SK-N-SH treated with all-trans-retinoic acid at 6 μM for 48 hours (cell line): ENCODE results near the gene EXOC3.

Experiments used
- ATAC-seq: fragments of 200-7000 bp; cut with Tn5 transposase; 3 replicates; pipeline ENCODE4 v1.9.1; 2020; ENCODE audit warnings: mild to moderate bottlenecking, moderate library complexity
- ARNTL ChIP-seq: fragments of 450-650 bp; formaldehyde crosslinking; IDR thresholded peaks from 2 replicates; pipeline ENCODE4 v1.5.0; 2020; ENCODE audit warnings: low read depth, mild to moderate bottlenecking, moderate library complexity, borderline replicate concordance
- BACH2 ChIP-seq: fragments of 250-450 bp; sonication (Bioruptor Pico); IDR thresholded peaks from 2 replicates; pipeline ENCODE4 v1.9.0; 2021; ENCODE audit warnings: mild to moderate bottlenecking, borderline replicate concordance
- CREB5 ChIP-seq: fragments of 250-450 bp; sonication (Bioruptor Pico); IDR thresholded peaks from 2 replicates; pipeline ENCODE4 v1.5.1; 2020; ENCODE audit warnings: low read depth, mild to moderate bottlenecking, moderate library complexity
- CSDC2 ChIP-seq: fragments of 250-450 bp; sonication (Bioruptor Pico); IDR thresholded peaks from 2 replicates; pipeline ENCODE4 v1.5.0; 2020; ENCODE audit warnings: mild to moderate bottlenecking, moderate library complexity
- CSRNP3 ChIP-seq: fragments of 250-450 bp; sonication (Bioruptor Pico); IDR thresholded peaks from 2 replicates; pipeline ENCODE4 v1.5.1; 2021; ENCODE audit warnings: mild to moderate bottlenecking, moderate library complexity
- ESRRG ChIP-seq: fragments of 250-450 bp; sonication (Bioruptor Pico); IDR thresholded peaks from 2 replicates; pipeline ENCODE4 v1.6.1; 2021; ENCODE audit warnings: mild to moderate bottlenecking
- GLIS3 ChIP-seq: fragments of 250-450 bp; sonication (Bioruptor Pico); IDR thresholded peaks from 2 replicates; pipeline ENCODE4 v1.5.0; 2020; ENCODE audit warnings: mild to moderate bottlenecking, moderate library complexity
- ISL1 ChIP-seq: fragments of 250-450 bp; sonication (Bioruptor Pico); IDR thresholded peaks from 2 replicates; pipeline ENCODE4 v2.1.2; 2022; ENCODE audit warnings: mild to moderate bottlenecking, moderate library complexity
- OSR1 ChIP-seq: fragments of 250-450 bp; sonication (Bioruptor Pico); IDR thresholded peaks from 2 replicates; pipeline ENCODE4 v1.8.0; 2022; ENCODE audit warnings: moderate library complexity, mild to moderate bottlenecking, inconsistent platforms
- POU6F1 ChIP-seq: fragments of 250-450 bp; sonication (Bioruptor Pico); IDR thresholded peaks from 2 replicates; pipeline ENCODE4 v1.8.0; 2021; ENCODE audit warnings: low read depth, mild to moderate bottlenecking, moderate library complexity, borderline replicate concordance
- PPARA ChIP-seq: fragments of 250-450 bp; sonication (Bioruptor Pico); IDR thresholded peaks from 2 replicates; pipeline ENCODE4 v1.5.0; 2020; ENCODE audit warnings: mild to moderate bottlenecking, borderline replicate concordance
- RARB ChIP-seq: fragments of 250-450 bp; sonication (Bioruptor Pico); IDR thresholded peaks from 2 replicates; pipeline ENCODE4 v1.8.0; 2021; ENCODE audit warnings: mild to moderate bottlenecking, moderate library complexity
- SNAI2 ChIP-seq: fragments of 250-450 bp; sonication (Bioruptor Pico); IDR thresholded peaks from 2 replicates; pipeline ENCODE4 v1.5.0; 2020; ENCODE audit warnings: mild to moderate bottlenecking, moderate library complexity
- TCF4 ChIP-seq: fragments of 250-450 bp; sonication (Bioruptor Pico); IDR thresholded peaks from 2 replicates; pipeline ENCODE4 v1.8.0; 2021; ENCODE audit warnings: mild to moderate bottlenecking, moderate library complexity, borderline replicate concordance
- TOX ChIP-seq: fragments of 250-450 bp; sonication (Bioruptor Pico); IDR thresholded peaks from 2 replicates; pipeline ENCODE4 v1.8.0; 2021; ENCODE audit warnings: mild to moderate bottlenecking, moderate library complexity, borderline replicate concordance
- ZC3H10 ChIP-seq: fragments of 250-450 bp; sonication (Bioruptor Pico); IDR thresholded peaks from 2 replicates; pipeline ENCODE4 v1.5.1; 2021; ENCODE audit warnings: mild to moderate bottlenecking, moderate library complexity
- ZFP3 ChIP-seq: fragments of 250-450 bp; sonication (Bioruptor Pico); IDR thresholded peaks from 2 replicates; pipeline ENCODE4 v1.5.0; 2020; ENCODE audit warnings: mild to moderate bottlenecking, moderate library complexity
- ZNF565 ChIP-seq: fragments of 450-650 bp; formaldehyde crosslinking; conservative IDR thresholded peaks from 2 replicates; pipeline ENCODE4 v1.5.0; 2020; ENCODE audit warnings: low read depth, mild to moderate bottlenecking, moderate library complexity
- ZNF70 ChIP-seq: fragments of 450-650 bp; formaldehyde crosslinking; IDR thresholded peaks from 2 replicates; pipeline ENCODE4 v1.5.0; 2020; ENCODE audit warnings: mild to moderate bottlenecking, moderate library complexity
- ZNF8 ChIP-seq: fragments of 450-650 bp; formaldehyde crosslinking; IDR thresholded peaks from 2 replicates; pipeline ENCODE4 v1.5.0; 2020; ENCODE audit warnings: mild to moderate bottlenecking, moderate library complexity
- TF ChIP-seq, protein P1 (sequence below): fragments of 250-450 bp; sonication (Bioruptor Pico); IDR thresholded peaks from 2 replicates; pipeline ENCODE4 v1.8.0; 2020; ENCODE audit warnings: mild to moderate bottlenecking, moderate library complexity, borderline replicate concordance

Gene EXOC3

GRCh38 chr5:484556-484955 is 41.6 kb downstream of the EXOC3 start:
- TF ChIP-seq ARNTL (no peak), ISL1 (no peak), OSR1 (CRISPR knock-in tag) (no peak), ZNF8 (no peak), POU6F1 (CRISPR knock-in tag) (no peak), TCF4 (CRISPR knock-in tag) (no peak), TOX (CRISPR knock-in tag) (no peak), ZFP3 (CRISPR knock-in tag) (no peak), ESRRG (CRISPR knock-in tag) (no peak), GLIS3 (CRISPR knock-in tag) (no peak), ZC3H10 (CRISPR knock-in tag) (no peak), ZNF70 (CRISPR knock-in tag) (no peak)
- no peak for ATAC-seq

DNA sequence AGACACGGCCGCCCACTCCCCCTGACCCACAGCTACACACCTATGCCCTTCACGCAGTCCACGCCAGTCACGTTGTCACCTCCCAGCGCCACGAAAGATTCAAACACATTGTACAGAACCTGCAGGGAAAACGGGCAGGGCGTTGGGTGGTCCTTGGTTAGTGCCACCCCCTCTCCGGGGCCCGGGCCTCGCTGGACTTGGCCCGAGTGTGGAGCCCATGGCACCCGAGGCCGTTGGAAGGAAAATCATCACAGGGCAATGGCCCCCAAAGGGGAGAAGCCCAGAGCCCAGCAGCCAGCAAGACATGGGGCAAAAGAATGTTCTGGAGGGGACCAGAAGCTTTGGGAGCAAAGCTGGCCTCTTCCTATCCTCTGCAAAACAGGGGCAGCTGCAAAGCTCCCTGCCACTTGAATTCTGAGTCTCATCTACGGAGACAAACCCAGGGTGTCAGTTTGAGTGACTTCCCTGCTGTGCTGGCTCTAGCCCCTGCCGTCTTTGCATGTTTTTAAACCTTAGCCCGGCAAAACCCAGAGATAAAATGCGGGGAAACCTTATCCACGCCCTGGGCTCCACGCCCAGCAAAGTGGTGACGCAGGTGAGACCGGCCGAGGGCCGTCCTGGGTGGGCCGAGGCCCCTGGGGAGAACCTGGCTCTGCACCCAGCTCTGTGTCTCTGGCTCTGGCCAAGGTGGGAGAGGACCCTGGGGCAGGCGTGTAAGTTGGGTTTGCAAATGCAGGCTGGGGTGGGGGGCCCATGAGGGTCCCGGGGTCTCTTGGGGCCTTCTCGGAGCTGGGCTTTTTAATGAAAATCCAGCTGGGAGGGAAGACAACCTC is 42.4 kb downstream of the EXOC3 start:
- TF ChIP-seq OSR1 (CRISPR knock-in tag) (no peak), SNAI2 (no peak), ZFP3 (CRISPR knock-in tag) (no peak), TCF4 (CRISPR knock-in tag) (no peak), CSDC2 (CRISPR knock-in tag) (no peak), POU6F1 (CRISPR knock-in tag) (no peak), TOX (CRISPR knock-in tag) (no peak), ZNF565 (no peak), ZNF70 (CRISPR knock-in tag) (no peak), ZC3H10 (CRISPR knock-in tag) (no peak), BACH2 (no peak), CSRNP3 (CRISPR knock-in tag) (no peak), CREB5 (no peak)
- TF ChIP-seq, protein P1, sequence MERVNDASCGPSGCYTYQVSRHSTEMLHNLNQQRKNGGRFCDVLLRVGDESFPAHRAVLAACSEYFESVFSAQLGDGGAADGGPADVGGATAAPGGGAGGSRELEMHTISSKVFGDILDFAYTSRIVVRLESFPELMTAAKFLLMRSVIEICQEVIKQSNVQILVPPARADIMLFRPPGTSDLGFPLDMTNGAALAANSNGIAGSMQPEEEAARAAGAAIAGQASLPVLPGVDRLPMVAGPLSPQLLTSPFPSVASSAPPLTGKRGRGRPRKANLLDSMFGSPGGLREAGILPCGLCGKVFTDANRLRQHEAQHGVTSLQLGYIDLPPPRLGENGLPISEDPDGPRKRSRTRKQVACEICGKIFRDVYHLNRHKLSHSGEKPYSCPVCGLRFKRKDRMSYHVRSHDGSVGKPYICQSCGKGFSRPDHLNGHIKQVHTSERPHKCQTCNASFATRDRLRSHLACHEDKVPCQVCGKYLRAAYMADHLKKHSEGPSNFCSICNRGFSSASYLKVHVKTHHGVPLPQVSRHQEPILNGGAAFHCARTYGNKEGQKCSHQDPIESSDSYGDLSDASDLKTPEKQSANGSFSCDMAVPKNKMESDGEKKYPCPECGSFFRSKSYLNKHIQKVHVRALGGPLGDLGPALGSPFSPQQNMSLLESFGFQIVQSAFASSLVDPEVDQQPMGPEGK: no peak
- no peak for ATAC-seq

- no peak for ATAC-seq
- TF ChIP-seq ZFP3 (CRISPR knock-in tag) (no peak), PPARA (CRISPR knock-in tag) (no peak), ZNF8 (no peak), CSRNP3 (CRISPR knock-in tag) (no peak), RARB (no peak), OSR1 (CRISPR knock-in tag) (no peak), TCF4 (CRISPR knock-in tag) (no peak), CSDC2 (CRISPR knock-in tag) (no peak), ARNTL (no peak), CREB5 (no peak)
- TF ChIP-seq, protein P1: no peak
Measured at GRCh38 chr5:485946-486491, 43.0 kb downstream of the EXOC3 start.
